ENCODE data around the gene PLBD1.

The PLBD1 gene

GRCh38 chr12:14505626-14506596, 61.8 kb downstream of the PLBD1 start:
- no peak for DNase-seq (ENCODE audit: low read depth)

- no peak for DNase-seq (ENCODE audit: low read depth)
Measured at GRCh38 chr12:14495326-14495725, 72.4 kb downstream of the PLBD1 start.

DNA sequence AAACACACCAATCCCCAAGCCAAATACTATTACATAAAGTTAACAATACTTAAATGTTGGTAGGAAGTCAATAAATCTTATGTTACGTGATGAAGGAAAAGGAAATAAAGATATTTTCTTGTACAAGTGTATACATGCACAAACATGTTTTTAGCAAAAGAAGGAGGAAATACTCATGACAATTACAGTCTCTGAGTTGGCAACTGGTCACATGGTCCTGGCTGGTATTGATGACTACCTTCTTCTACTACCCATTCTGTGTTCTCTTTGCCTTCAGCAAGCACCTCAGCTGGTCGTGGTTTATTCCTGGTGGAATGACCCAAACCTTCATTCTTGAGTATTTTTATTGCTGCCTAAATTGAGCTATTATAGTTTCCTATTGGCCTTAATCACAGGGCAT, 84.8 kb downstream of the PLBD1 start:
- DNase-seq (ENCODE audit: low read depth) = no peak

GRCh38 chr12:14482361-14482760, 85.3 kb downstream of the PLBD1 start:
- no peak for DNase-seq (ENCODE audit: low read depth)

GRCh38 chr12:14481201-14481600, 86.5 kb downstream of the PLBD1 start:
- no peak for DNase-seq (ENCODE audit: low read depth)

- no peak for DNase-seq (ENCODE audit: low read depth)
Measured at GRCh38 chr12:14479004-14479403, 88.7 kb downstream of the PLBD1 start.

DNA sequence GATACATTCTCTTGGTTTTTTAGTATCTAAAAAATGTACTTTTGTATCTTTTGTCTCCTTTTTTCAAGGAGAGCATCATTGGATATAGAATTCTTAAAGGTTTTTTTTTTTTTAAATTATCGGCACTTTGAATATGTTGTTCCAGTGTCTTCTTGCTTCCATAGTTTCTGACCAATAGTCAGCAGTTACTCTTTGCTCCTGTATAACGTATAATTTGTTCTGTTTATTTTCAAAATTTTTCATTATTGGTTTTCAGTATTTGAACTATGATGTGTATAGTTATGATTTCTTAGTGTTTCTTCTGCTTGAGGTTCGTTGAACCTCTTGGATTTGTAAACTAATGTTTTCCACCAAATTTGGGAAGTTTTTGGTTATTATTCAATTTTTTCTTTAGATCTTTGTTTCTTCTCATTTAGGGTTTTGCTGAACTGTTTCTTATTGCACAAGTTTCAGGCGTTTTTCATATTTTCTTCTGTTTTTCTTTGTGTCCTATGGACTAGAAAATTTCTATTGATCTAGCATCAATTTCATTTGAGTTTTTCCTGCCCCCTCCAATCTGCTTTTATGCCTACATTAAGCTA, 93.9 kb downstream of the PLBD1 start:
- no peak for DNase-seq (ENCODE audit: low read depth)

DNA sequence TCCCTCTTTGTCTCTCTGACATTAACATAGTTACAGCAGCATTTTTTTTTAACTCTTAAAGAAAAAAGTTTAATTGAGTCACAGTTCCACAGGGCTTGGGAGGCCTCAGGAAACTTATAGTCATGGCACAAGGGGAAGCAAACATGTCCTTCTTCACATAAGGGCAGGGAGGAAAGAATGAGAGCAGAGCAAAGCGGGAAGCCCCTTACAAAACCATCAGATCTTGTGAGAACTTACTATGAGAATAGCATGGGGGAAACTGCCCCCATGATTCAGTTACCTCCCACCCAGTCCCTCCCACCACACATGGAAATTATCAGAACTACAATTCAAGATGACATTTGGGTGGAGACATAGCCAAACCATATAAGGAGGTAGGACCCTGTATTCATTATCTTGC, 96.2 kb downstream of the PLBD1 start:
- no peak for DNase-seq (ENCODE audit: low read depth)

DNA sequence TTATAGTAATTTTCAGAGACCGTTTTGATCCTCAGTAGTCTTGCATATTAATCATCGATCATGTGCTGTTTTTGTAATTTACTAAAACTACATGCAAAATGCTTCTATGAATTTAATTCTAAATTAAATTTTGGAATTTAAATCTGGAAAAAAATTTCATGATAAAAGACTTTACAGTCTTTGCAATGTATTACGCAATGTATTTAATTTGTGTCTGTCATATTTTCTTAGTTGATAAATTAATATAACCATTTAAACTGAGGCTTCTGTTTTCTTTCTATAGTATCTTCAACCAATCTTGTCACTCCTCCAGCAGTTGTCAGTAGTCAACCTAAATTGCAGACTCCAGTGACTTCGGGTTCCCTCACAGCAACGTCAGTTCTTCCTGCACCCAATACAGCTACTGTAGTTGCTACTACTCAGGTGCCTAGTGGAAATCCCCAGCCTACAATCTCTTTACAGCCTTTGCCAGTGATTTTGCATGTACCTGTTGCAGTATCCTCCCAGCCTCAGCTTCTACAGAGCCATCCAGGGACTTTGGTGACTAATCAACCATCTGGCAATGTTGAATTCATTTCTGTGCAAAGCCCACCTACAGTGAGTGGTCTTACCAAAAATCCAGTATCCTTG, 107.4 kb downstream of the PLBD1 start:
- no peak for DNase-seq (ENCODE audit: low read depth)

DNA sequence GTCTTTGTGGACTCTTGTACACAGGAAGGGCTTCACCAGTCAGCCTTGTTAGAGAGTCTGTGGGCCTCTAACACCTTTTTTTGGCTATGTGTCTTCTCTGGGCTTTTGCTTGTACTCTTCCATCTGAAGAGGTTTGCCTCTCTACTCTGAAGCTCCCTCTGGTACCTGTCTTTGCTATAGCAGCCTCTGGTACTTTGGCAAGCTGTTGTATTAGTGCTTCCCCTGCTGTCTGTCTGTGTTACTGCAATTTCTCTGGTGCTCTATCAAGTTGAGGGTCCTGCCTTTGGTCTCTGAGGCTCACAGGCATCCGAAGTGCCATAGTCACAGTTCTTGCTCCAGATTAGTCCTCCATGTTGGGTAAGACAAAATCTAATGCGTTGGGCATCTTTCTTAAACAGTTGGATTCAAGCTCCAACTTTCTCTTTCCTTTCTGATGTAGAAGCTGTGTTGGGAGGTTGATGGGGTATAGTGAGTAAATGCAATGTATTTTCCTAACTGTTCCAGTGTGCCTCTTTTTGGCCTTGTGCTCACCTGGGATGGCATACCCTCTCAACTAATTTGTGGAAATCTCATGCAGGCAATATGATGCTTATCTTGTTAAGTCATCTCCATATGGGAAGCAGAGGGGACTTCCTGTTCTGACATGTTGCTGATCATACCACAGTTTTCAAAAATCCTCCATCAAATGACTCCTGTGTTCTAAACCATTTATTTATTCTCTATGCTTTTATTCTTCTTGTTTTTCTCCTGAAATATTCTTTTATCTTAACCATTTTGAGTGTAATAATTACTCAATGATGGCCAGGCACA, 113.4 kb downstream of the PLBD1 start:
- DNase-seq (ENCODE audit: low read depth) = no peak
